GM12878 (cell line): ENCODE measurements around the gene NRDE2. TPM values are rescaled to one million over a fixed set of nuclear protein-coding genes. Genes with fewer than 3 reads are reported as not detected.

ENCODE experiments used
- ATAC-seq: fragments of 200-7000 bp; cut with Tn5 transposase; 3 replicates; pipeline ENCODE4 v1.9.1; 2020; ENCODE audit warnings: mild to moderate bottlenecking, moderate library complexity
- BruUV-seq: library from RNA; stranded (reverse); fragments of 400-500 nt; replicated peaks from 2 replicates; lab custom pipeline; 2021; lab: Mats Ljungman, UMichigan
- CTCF ChIA-PET: fragments of 300-600 bp; sonication (Branson Sonifier 250); formaldehyde crosslinking; extraction: SDS; loops from one replicate; lab custom pipeline; 2021; ENCODE audit warnings: inconsistent platforms; lab: Yijun Ruan, JAX
- POLR2A ChIA-PET: fragments of 350-600 bp; formaldehyde crosslinking; extraction: SDS; loops from one replicate; lab custom pipeline; 2021; ENCODE audit warnings: inconsistent platforms; lab: Charles Lee
- RAD21 ChIA-PET: fragments of 300-600 bp; sonication (Branson Sonifier 250); formaldehyde crosslinking; loops from one replicate; lab custom pipeline; 2023; ENCODE audit warnings: antibody characterized with exemption; ENCODE audit not compliant: unreplicated experiment; lab: Charles Lee
- SMC1A ChIA-PET: fragments of 300-600 bp; sonication (Branson Sonifier 250); formaldehyde crosslinking; loops from one replicate; lab custom pipeline; 2023; ENCODE audit not compliant: unreplicated experiment, uncharacterized antibody; lab: Charles Lee
- DNase-seq: peaks from one replicate; pipeline ENCODE4 v3.0.0-alpha.2; 2011; ENCODE audit warnings: low read depth, low spot score
- FAIRE-seq: peaks from 3 replicates; lab custom pipeline; 2011; peaks lifted over from hg19 to GRCh38; lab: Jason Lieb, UNC
- H2AFZ ChIP-seq: 2 replicates; pipeline ENCODE4 v1.6.0; 2011; ENCODE audit warnings: low read depth, low read length, control low read depth; ENCODE audit not compliant: control insufficient read depth
- H3K27ac ChIP-seq: 2 replicates; pipeline ENCODE4 v1.5.1; 2011; ENCODE audit warnings: control low read depth; ENCODE audit not compliant: control insufficient read depth, insufficient read depth
- H3K27me3 ChIP-seq, 2 experiments: replicated peaks in 1 of 2; 2 replicates each; pipeline versions ENCODE4 v1.6.0 to v1.6.1; 2011; ENCODE audit warnings: low read length in 1 of 2; ENCODE audit not compliant: control insufficient read depth in 2 of 2, insufficient read depth in 2 of 2
- H3K36me3 ChIP-seq, 2 experiments: 2 replicates each; pipeline ENCODE4 v1.5.1; 2011; ENCODE audit warnings: low read length in 1 of 2; ENCODE audit not compliant: control insufficient read depth in 2 of 2, insufficient read depth in 2 of 2
- H3K4me1 ChIP-seq: 2 replicates; pipeline ENCODE4 v1.6.1; 2011; ENCODE audit warnings: mild to moderate bottlenecking, low read length, moderate library complexity, mixed read lengths; ENCODE audit not compliant: control insufficient read depth, insufficient read depth
- H3K4me2 ChIP-seq: 2 replicates; pipeline ENCODE4 v1.6.0; 2011; ENCODE audit warnings: control low read depth; ENCODE audit not compliant: control insufficient read depth, insufficient read depth
- H3K4me3 ChIP-seq: fragments of 200-600 bp; sonication (generic); 2 replicates; pipeline ENCODE4 v1.5.1; 2016
- H3K79me2 ChIP-seq: 2 replicates; pipeline ENCODE4 v1.6.0; 2011; ENCODE audit warnings: low read length; ENCODE audit not compliant: control insufficient read depth, insufficient read depth
- H3K9ac ChIP-seq: 2 replicates; pipeline ENCODE4 v1.8.0; 2011; ENCODE audit warnings: low read length, control low read depth, mixed read lengths; ENCODE audit not compliant: control insufficient read depth, insufficient read depth
- H3K9me3 ChIP-seq: replicated peaks from 3 replicates; pipeline ENCODE4 v1.5.1; 2011; ENCODE audit warnings: mild to moderate bottlenecking, low read length; ENCODE audit not compliant: control insufficient read depth, insufficient read depth
- H4K20me1 ChIP-seq: 2 replicates; pipeline ENCODE4 v1.6.0; 2011; ENCODE audit not compliant: control insufficient read depth, insufficient read depth
- EED ChIP-seq: sonication (generic); IDR thresholded peaks from 2 replicates; pipeline ENCODE4 v1.6.1; 2016; ENCODE audit warnings: antibody characterized with exemption, low read depth
- GATAD2B ChIP-seq: fragments of 450-650 bp; conservative IDR thresholded peaks from 2 replicates; pipeline ENCODE4 v1.6.1; 2017; ENCODE audit warnings: low read depth, mild to moderate bottlenecking, moderate library complexity
- PAX5 ChIP-seq: IDR thresholded peaks from 2 replicates; pipeline ENCODE4 v1.6.1; 2011; ENCODE audit warnings: low read depth, low read length, borderline replicate concordance
- RFX5 ChIP-seq: IDR thresholded peaks from 2 replicates; pipeline ENCODE4 v1.6.1; 2011; ENCODE audit warnings: low read depth, low read length, improper control_type of control experiment
- RUNX3 ChIP-seq: IDR thresholded peaks from 2 replicates; pipeline ENCODE4 v1.6.1; 2012; ENCODE audit warnings: low read length, inconsistent platforms
- SIX5 ChIP-seq: IDR thresholded peaks from 2 replicates; pipeline ENCODE4 v1.6.1; 2011; ENCODE audit warnings: mild to moderate bottlenecking, low read depth, low read length, moderate library complexity; ENCODE audit not compliant: severe bottlenecking
- SMARCA5 ChIP-seq: fragments of 450-650 bp; IDR thresholded peaks from 2 replicates; pipeline ENCODE4 v1.6.1; 2017; ENCODE audit warnings: mild to moderate bottlenecking
- STAT1 ChIP-seq: fragments of 450-650 bp; conservative IDR thresholded peaks from 2 replicates; pipeline ENCODE4 v1.6.1; 2014; ENCODE audit warnings: antibody characterized with exemption, mild to moderate bottlenecking
- TCF3 ChIP-seq: IDR thresholded peaks from 2 replicates; pipeline ENCODE4 v1.6.1; 2012; ENCODE audit warnings: low read depth, mild to moderate bottlenecking, low read length, borderline replicate concordance; ENCODE audit not compliant: insufficient read depth
- TCF7 ChIP-seq: IDR thresholded peaks from 2 replicates; pipeline ENCODE4 v1.6.1; 2014; ENCODE audit warnings: antibody characterized with exemption, borderline replicate concordance
- WGBS: methylation state at CpG from one replicate; pipeline ENCODE4 v1.1.6; 2016; ENCODE audit warnings: low lambda C conversion rate; ENCODE audit not compliant: insufficient replicate concordance, insufficient coverage; ENCODE audit errors: missing lambda C conversion rate; 5-methylcytosine and 5-hydroxymethylcytosine counted together
- in situ Hi-C: fragments of 300-500 bp; cut with MboI; formaldehyde crosslinking; loops from 9 replicates; pipeline ENCODE4 v1.14.3; 2018; ENCODE audit warnings: mixed read lengths
- intact Hi-C: fragments of 100-400 bp; cut with micrococcal nuclease; formaldehyde crosslinking; loops from one replicate; pipeline ENCODE4 v1.14.2; 2022; ENCODE audit not compliant: unreplicated experiment
- polyA plus RNA-seq, 11 experiments: library from polyadenylated mRNA; depleted of rRNA in 4 of 11; unstranded in 6 of 11; stranded (reverse) in 5 of 11; fragments of >200 nt; fragmentation: Nextera tagmentation in 4 of 11; fragmentation: Illumina TruSeq in 1 of 11; extraction: Ambion mirVana in 4 of 11; extraction: Trizol in 1 of 11; gene quantifications; 1 replicate in 1 of 11; 2 replicates in 10 of 11; pipeline versions ENCODE4 v1.2.1 to v1.2.3, GENCODE V29; 2011 to 2016; ENCODE audit warnings: inconsistent platforms in 2 of 11, missing spikeins in 2 of 11, low read depth in 1 of 11
- total RNA-seq, 4 experiments: library from RNA; depleted of rRNA in 3 of 4; stranded (reverse); fragments of >200 nt in 3 of 4; fragmentation: Illumina TruSeq in 1 of 4; extraction: Trizol in 1 of 4; gene quantifications; 2 replicates each; pipeline versions ENCODE4 v1.2.1 to v1.2.3, GENCODE V29; 2013 to 2021
- TF ChIP-seq, protein P1 (sequence below): fragments of 450-650 bp; IDR thresholded peaks from 2 replicates; pipeline ENCODE4 v1.6.1; 2017; ENCODE audit warnings: mild to moderate bottlenecking
- TF ChIP-seq, protein P2 (sequence below): fragments of 450-650 bp; IDR thresholded peaks from 2 replicates; pipeline ENCODE4 v1.6.1; 2017; ENCODE audit warnings: mild to moderate bottlenecking, moderate library complexity

Gene NRDE2
- total and polyA plus RNA-seq, 10 of the 15 experiments (the other 5 are each of a cell fraction or from before 2014, with no cell fraction given): 8.3 to 21.0 (median 13.8) TPM

DNA sequence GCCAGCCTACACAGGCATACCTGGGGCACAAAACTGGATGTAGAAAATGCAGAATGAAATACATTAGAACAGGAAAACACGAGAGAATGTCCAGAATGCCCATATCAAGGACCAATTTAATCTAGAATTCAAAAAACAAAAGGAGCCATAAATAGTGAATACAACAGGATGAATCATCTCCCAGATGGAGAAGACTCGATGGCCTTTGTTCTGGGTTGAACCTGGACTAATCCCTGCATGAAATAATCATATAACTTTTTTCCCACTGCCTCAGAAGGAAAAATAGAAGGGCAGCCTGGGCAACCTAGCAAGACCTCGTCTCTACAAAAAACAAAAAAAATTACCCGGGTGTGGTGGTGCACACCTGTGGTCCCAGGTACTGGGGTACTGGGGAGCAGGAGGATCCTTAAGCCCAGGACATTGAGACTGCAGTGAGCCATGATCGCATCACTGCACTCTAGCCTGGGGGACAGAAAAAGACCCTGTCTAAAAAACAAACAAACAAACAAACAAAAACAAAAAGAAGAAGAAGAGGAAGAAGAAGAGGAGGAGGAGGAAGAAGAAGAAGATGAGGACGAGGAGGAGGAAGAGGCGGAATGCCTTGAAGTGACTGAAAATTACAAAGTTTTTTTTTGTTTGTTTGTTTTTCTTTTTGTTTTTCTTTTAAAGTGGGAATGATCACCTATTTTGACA, 30.3 kb upstream of the NRDE2 start:
- ChIA-PET RAD21 (no interaction called here), CTCF (no interaction called here), SMC1A (no interaction called here), POLR2A (no interaction called here)
- H3K9me3 ChIP-seq: no peaks in the 10 kb centered on the region
- no peak overlapping the region for H2AFZ ChIP-seq
- 35% methylated on average over 7 of the region's 7 CpGs for WGBS
- H3K4me1 ChIP-seq: no peaks in the 10 kb centered on the region
- H3K9ac ChIP-seq: no peak overlapping the region
- H3K27ac ChIP-seq: no peak overlapping the region
- ATAC-seq (no peak), FAIRE-seq (no peak), DNase-seq (no peak)
- in situ Hi-C loops: no loop called here
- intact Hi-C loops: no loop called here
- H3K4me2 ChIP-seq: no peak overlapping the region
- no peaks in the 10 kb centered on the region for H3K79me2 ChIP-seq
- no peak overlapping the region for H3K4me3 ChIP-seq
- H3K36me3 ChIP-seq: no peaks in the 10 kb centered on the region
- TF ChIP-seq TCF7: no peak
- TF ChIP-seq SIX5: no peak
- TF ChIP-seq GATAD2B: no peak
- TF ChIP-seq, protein P1, sequence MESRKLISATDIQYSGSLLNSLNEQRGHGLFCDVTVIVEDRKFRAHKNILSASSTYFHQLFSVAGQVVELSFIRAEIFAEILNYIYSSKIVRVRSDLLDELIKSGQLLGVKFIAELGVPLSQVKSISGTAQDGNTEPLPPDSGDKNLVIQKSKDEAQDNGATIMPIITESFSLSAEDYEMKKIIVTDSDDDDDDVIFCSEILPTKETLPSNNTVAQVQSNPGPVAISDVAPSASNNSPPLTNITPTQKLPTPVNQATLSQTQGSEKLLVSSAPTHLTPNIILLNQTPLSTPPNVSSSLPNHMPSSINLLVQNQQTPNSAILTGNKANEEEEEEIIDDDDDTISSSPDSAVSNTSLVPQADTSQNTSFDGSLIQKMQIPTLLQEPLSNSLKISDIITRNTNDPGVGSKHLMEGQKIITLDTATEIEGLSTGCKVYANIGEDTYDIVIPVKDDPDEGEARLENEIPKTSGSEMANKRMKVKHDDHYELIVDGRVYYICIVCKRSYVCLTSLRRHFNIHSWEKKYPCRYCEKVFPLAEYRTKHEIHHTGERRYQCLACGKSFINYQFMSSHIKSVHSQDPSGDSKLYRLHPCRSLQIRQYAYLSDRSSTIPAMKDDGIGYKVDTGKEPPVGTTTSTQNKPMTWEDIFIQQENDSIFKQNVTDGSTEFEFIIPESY: no peak
- H4K20me1 ChIP-seq: no peaks in the 10 kb centered on the region
- BruUV-seq: no TSS peak
- H3K27me3 ChIP-seq: no peaks in the 10 kb centered on the region

DNA sequence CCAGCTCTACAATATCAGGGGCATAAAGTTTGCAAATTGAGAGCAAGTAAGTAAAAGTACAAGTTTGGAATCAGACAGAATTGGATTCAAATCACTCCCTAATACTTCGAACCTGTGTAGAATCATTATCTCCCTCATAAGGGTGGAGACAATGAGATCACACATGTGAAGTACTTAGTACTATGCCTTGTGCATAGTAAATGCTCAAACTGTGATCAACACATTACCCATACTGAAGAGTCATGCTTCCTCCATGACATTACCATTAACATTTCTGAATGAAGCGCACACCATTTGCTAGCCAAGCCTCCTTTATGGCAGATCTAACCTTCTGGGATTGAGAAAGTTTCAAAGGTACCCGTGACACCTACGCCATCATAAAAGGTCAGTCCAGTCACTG, 26.6 kb upstream of the NRDE2 start:
- in situ Hi-C loops: no loop called here
- WGBS: 36% methylated on average over 4 of the region's 4 CpGs
- Histone ChIP-seq H4K20me1 (no peaks in the 10 kb centered on the region), H3K27ac (no peak overlapping the region), H3K4me3 (no peak overlapping the region), H3K9me3 (no peaks in the 10 kb centered on the region), H3K4me2 (no peak overlapping the region), H3K79me2 (no peaks in the 10 kb centered on the region), H3K4me1 (no peaks in the 10 kb centered on the region), H3K36me3 (no peaks in the 10 kb centered on the region), H3K9ac (no peak overlapping the region), H2AFZ (no peak overlapping the region), H3K27me3 (no peaks in the 10 kb centered on the region)
- BruUV-seq: no TSS peak
- no peak for ATAC-seq
- DNase-seq: no peak
- ChIA-PET CTCF (no interaction called here), RAD21 (no interaction called here), SMC1A (no interaction called here), POLR2A (interaction anchor here (0.7 kb wide), 1 partner anchor 73 kb away, joined by 3 read pairs; no protein-coding TSS in a partner anchor)
- no peak for FAIRE-seq
- intact Hi-C loops: no loop called here
- TF ChIP-seq TCF3 (no peak), TCF7 (no peak), EED (no peak), RUNX3 (no peak), RFX5 (no peak), PAX5 (no peak), SMARCA5 (no peak), STAT1 (no peak)
- TF ChIP-seq, protein P2, sequence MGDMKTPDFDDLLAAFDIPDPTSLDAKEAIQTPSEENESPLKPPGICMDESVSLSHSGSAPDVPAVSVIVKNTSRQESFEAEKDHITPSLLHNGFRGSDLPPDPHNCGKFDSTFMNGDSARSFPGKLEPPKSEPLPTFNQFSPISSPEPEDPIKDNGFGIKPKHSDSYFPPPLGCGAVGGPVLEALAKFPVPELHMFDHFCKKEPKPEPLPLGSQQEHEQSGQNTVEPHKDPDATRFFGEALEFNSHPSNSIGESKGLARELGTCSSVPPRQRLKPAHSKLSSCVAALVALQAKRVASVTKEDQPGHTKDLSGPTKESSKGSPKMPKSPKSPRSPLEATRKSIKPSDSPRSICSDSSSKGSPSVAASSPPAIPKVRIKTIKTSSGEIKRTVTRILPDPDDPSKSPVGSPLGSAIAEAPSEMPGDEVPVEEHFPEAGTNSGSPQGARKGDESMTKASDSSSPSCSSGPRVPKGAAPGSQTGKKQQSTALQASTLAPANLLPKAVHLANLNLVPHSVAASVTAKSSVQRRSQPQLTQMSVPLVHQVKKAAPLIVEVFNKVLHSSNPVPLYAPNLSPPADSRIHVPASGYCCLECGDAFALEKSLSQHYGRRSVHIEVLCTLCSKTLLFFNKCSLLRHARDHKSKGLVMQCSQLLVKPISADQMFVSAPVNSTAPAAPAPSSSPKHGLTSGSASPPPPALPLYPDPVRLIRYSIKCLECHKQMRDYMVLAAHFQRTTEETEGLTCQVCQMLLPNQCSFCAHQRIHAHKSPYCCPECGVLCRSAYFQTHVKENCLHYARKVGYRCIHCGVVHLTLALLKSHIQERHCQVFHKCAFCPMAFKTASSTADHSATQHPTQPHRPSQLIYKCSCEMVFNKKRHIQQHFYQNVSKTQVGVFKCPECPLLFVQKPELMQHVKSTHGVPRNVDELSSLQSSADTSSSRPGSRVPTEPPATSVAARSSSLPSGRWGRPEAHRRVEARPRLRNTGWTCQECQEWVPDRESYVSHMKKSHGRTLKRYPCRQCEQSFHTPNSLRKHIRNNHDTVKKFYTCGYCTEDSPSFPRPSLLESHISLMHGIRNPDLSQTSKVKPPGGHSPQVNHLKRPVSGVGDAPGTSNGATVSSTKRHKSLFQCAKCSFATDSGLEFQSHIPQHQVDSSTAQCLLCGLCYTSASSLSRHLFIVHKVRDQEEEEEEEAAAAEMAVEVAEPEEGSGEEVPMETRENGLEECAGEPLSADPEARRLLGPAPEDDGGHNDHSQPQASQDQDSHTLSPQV: no peak
